Neural crest cell (in vitro differentiated cells): ENCODE data around the gene ZSWIM1. TPM values are rescaled to one million over a fixed set of nuclear protein-coding genes. Genes with fewer than 3 reads are reported as not detected.

ENCODE experiments used
- DNase-seq: peaks from one replicate; pipeline ENCODE4 v3.0.0; 2021; ENCODE audit warnings: low read depth, mixed read lengths, low spot score
- H3K27ac Mint-ChIP-seq: one replicate; pipeline ENCODE4 v1.8.0; 2021; ENCODE audit warnings: mild to moderate bottlenecking, mixed read lengths; ENCODE audit not compliant: unreplicated experiment
- H3K27me3 Mint-ChIP-seq: 2 replicates; pipeline ENCODE4 v1.8.0; 2021; ENCODE audit warnings: low read depth, mild to moderate bottlenecking, mixed read lengths
- H3K36me3 Mint-ChIP-seq: 2 replicates; pipeline ENCODE4 v1.8.0; 2021; ENCODE audit warnings: low read depth, mild to moderate bottlenecking, mixed read lengths
- H3K4me1 Mint-ChIP-seq: 2 replicates; pipeline ENCODE4 v1.8.0; 2021; ENCODE audit warnings: mixed read lengths
- H3K4me3 Mint-ChIP-seq: one replicate; pipeline ENCODE4 v1.8.0; 2021; ENCODE audit warnings: mild to moderate bottlenecking, mixed read lengths
- H3K9me3 Mint-ChIP-seq: 2 replicates; pipeline ENCODE4 v1.8.0; 2021; ENCODE audit warnings: mixed read lengths
- long read RNA-seq: library from polyadenylated mRNA; unstranded; transcript quantifications from one replicate; pipeline ENCODE4 v2.0.0, GENCODE V29; 2020
- total RNA-seq: library from RNA; stranded (reverse); gene quantifications from 2 replicates; pipeline ENCODE4 v1.2.1, GENCODE V29; 2021
- TF ChIP-seq, protein P1 (sequence below): fragments of 200-600 bp; sonication (generic); conservative IDR thresholded peaks from 2 replicates; pipeline ENCODE4 v1.5.0; 2021; ENCODE audit warnings: antibody characterized with exemption, mild to moderate bottlenecking

Gene ZSWIM1
- total RNA-seq: 16.6 and 17.0 TPM in 2 replicates
- long read RNA-seq: 0 reads

DNA sequence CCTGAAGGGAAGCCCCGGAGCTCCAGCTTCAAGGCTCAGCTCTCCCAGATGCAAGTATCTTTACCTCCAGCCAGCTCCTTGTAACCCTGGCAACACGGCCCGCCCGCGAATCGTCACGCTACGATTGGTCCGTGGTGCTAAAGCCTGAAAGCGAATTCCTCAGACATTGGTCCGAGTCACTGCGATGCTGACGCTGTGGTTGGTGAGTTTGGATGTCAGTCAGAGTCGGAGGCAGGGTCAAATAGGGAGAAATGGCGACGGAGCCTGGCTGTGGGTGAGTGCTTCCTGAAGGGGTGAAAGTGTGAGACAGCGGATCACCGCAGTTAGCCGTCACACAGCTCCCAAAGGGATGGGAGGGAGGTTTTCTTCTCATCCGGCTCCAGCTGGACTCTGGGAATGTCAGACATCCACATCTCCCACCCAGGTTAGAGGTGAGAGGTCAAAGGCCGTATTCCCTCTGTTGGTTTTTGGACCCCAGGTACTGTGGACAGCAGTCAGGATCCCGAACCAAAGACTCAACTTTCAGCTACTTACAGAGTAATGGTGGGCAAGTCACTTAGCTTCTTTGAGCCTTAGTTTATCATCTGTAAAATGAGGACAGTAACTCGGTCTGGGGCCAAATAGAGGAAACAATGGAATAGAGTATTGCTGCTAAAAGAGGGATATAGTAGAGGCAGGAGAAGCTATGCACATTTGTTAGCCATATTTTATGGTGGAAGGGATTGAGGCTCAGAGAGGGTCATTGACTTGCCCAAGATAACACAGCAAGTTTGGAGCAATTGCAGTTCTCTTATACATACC is at the start of gene ZSWIM1:
ZSWIM1 (plus strand) TSS at position 240 of the 801 bp plus-strand sequence. CDS start 1,366 bp downstream, outside the sequence.
- Mint-ChIP-seq H3K27me3 (no peaks in the 10 kb centered on the region), H3K27ac (peak within 1 kb of the TSS; percentile 91), H3K4me1 (peaks cover 20% of the 10 kb centered on the region), H3K9me3 (no peaks in the 10 kb centered on the region), H3K36me3 (peaks cover 2% of the 10 kb centered on the region), H3K4me3 (peak within 1 kb of the TSS; percentile 95)
- DNase-seq: peak; percentile 98
- TF ChIP-seq, protein P1, sequence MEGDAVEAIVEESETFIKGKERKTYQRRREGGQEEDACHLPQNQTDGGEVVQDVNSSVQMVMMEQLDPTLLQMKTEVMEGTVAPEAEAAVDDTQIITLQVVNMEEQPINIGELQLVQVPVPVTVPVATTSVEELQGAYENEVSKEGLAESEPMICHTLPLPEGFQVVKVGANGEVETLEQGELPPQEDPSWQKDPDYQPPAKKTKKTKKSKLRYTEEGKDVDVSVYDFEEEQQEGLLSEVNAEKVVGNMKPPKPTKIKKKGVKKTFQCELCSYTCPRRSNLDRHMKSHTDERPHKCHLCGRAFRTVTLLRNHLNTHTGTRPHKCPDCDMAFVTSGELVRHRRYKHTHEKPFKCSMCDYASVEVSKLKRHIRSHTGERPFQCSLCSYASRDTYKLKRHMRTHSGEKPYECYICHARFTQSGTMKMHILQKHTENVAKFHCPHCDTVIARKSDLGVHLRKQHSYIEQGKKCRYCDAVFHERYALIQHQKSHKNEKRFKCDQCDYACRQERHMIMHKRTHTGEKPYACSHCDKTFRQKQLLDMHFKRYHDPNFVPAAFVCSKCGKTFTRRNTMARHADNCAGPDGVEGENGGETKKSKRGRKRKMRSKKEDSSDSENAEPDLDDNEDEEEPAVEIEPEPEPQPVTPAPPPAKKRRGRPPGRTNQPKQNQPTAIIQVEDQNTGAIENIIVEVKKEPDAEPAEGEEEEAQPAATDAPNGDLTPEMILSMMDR: no peak

GRCh38 chr20:45832619-45833018 is 48.4 kb upstream of the ZSWIM1 start:
- Mint-ChIP-seq H3K27ac (peak overlapping the region; percentile 32), H3K9me3 (no peaks in the 10 kb centered on the region), H3K4me1 (peaks cover 31% of the 10 kb centered on the region), H3K36me3 (no peaks in the 10 kb centered on the region), H3K4me3 (peak overlapping the region; percentile 86), H3K27me3 (no peaks in the 10 kb centered on the region)
- TF ChIP-seq, protein P1: no peak
- DNase-seq: no peak

DNA sequence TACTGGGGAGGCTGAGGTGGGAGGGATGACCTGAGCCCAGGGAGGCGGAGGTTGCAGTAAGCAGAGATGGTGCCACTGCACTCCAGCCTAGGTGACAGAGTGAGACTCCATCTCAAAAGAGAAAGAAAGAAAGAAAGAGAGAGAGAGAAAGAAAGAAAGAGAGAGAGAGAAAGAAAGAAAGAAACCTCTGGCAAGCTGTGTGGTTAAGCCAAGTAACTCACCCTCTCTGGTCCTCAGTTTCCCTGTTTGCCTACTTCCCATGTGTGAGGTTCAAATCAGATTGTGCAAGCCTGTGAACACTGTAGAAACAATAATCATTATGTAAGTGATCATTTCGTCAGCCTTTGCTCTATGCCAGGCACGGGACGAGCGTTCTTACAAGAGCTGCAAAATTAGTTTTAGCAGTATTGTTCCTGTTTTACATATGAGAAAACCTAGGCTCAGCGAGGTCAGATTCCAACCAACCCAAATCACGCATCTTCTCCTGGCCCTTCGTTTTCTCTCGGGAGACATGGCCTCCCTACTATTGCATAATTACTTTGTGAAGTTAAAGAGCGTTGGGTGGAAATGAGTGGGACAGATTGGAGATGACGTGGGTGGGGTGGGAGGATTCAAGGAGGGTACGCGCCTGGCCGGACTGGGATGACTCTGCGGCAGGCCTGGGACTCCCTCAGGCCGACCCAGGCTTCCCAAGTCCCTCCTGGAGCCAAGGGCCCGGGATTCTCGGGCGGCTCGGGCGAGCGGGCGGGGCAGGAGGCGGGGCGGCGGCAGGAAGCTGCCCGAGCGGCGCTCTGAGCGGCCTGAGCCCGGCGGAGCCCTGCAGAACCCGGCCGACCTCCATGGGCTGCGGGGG is 47.8 kb upstream of the ZSWIM1 start, which contains the start of gene SNX21:
SNX21 (plus strand) TSS at position 770 of the 853 bp plus-strand sequence. CDS start 121 bp downstream, outside the sequence.
- Mint-ChIP-seq H3K27me3 (no peaks in the 10 kb centered on the region), H3K4me3 (peak within 1 kb of the TSS; percentile 86), H3K9me3 (no peaks in the 10 kb centered on the region), H3K4me1 (peaks cover 29% of the 10 kb centered on the region), H3K27ac (peak within 1 kb of the TSS; percentile 32), H3K36me3 (no peaks in the 10 kb centered on the region)
- TF ChIP-seq, protein P1: no peak
- DNase-seq: peak; percentile 69

DNA sequence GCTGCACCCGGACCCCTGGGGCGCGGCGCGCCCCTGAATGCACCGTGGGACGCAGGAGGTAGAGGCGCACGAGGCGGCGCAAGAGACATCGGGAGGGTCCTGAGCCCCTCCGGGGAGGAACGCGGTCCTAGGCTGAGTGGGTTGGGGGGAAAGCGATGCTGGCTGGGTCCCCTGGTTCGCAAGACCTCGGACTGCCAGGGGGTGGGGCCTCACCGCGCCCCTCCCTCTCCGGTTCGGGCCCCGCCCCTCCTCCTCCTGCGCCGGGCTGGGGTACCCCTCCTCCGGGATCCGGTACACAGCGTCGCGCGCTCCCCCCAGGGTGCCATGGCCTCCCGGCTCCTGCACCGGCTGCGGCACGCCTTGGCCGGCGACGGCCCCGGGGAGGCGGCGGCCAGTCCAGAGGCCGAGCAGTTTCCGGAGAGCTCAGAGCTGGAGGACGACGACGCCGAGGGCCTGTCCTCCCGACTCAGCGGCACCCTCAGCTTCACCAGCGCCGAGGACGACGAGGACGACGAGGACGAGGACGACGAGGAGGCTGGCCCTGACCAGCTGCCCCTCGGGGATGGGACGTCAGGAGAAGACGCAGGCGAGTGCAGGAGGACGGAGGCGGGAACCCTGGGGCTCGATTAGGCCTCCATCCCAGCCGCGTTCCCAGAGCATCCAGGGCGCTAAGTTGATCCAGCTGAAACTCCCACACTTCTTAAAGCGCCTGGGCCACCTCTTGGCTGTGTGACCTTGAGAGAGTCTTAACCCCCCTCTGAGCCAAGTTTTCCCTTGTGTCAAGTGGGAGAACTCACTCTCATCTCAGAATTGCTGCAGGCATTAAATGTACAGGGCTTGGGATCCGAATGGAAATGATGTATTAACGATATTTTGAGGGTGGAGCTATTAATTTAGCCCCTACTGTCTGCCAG is 46.9 kb upstream of the ZSWIM1 start:
- peak; percentile 68 for DNase-seq
- Mint-ChIP-seq H3K27ac (no peak overlapping the region), H3K27me3 (no peaks in the 10 kb centered on the region), H3K9me3 (no peaks in the 10 kb centered on the region), H3K36me3 (no peaks in the 10 kb centered on the region), H3K4me1 (peaks cover 28% of the 10 kb centered on the region), H3K4me3 (peak overlapping the region; percentile 86)
- TF ChIP-seq, protein P1: no peak

DNA sequence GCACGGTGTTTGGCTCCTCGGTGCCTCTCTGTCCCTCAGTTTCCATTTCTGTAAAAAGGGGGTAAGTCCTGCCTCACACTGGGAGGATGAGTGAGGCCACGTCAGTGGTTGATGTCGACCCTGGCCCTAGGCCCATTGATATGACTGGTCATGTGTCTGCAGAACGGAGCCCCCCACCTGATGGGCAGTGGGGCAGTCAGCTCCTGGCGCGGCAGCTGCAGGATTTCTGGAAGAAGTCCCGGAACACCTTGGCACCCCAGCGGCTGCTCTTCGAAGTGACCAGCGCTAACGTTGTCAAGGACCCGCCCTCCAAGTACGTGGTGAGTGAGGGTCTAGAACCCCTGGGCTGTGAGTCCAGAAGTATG is 46.2 kb upstream of the ZSWIM1 start:
- Mint-ChIP-seq H3K9me3 (no peaks in the 10 kb centered on the region), H3K27ac (no peak overlapping the region), H3K27me3 (no peaks in the 10 kb centered on the region), H3K4me1 (peaks cover 28% of the 10 kb centered on the region), H3K36me3 (no peaks in the 10 kb centered on the region), H3K4me3 (peak overlapping the region; percentile 86)
- TF ChIP-seq, protein P1: no peak
- DNase-seq: no peak
